ENCODE results near the gene FDXR. TPM values are rescaled to one million over a fixed set of nuclear protein-coding genes. Genes with fewer than 3 reads are reported as not detected.

FDXR gene
- total RNA-seq, 4 donors from 2014 or later = 1.1 to 8.3 (median 6.0) TPM

DNA sequence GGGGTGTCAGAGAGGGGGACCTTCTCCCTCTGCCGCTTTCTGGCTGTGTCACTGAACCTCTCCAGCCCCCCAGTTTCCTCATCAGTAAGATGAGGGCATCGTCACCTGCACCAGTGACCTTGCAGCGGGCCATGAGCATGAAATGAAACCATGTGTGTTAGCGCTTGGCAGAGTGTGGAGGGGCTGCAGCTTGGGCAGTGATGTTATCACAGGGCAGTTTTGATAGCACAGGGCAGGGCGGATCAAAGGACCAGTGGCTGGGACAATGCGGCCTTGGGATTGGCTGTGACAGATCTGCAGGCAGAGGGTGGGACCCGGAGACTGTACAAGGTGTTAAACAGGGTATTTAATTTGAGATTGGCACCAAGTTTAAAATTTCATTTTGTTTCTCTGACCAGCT, 57.7 kb downstream of the FDXR start:
- TF ChIP-seq, protein P1, sequence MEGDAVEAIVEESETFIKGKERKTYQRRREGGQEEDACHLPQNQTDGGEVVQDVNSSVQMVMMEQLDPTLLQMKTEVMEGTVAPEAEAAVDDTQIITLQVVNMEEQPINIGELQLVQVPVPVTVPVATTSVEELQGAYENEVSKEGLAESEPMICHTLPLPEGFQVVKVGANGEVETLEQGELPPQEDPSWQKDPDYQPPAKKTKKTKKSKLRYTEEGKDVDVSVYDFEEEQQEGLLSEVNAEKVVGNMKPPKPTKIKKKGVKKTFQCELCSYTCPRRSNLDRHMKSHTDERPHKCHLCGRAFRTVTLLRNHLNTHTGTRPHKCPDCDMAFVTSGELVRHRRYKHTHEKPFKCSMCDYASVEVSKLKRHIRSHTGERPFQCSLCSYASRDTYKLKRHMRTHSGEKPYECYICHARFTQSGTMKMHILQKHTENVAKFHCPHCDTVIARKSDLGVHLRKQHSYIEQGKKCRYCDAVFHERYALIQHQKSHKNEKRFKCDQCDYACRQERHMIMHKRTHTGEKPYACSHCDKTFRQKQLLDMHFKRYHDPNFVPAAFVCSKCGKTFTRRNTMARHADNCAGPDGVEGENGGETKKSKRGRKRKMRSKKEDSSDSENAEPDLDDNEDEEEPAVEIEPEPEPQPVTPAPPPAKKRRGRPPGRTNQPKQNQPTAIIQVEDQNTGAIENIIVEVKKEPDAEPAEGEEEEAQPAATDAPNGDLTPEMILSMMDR (IDR thresholded peaks at IDR 0.05; ENCODE audit: low read depth) = no peak

DNA sequence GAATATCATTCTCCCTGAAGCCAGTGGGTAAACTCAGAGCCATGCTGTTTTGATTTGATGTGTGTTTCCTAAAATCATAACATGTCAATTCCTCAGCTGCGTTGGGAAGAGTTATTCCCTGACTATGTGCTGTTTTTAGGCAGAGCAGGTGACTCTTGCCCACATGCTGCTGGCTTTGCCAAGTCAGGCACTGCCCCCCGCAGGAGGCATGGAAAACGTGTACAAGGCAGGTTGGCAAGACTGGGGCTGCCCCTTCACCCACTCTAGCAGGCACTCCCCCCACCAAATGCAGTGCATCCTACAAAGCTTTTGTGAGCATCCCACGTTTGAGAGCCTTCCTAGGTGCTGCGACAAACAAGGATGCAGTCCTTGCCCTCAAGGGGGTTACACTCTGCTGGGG, 58.3 kb downstream of the FDXR start:
- TF ChIP-seq, protein P1 (IDR thresholded peaks at IDR 0.05; ENCODE audit: low read depth) = no peak

Other genes starting within 250 kb of the FDXR start
- gene CD300E, start 249.3 kb downstream of the FDXR start, total RNA-seq = 1 to 10 TPM in 3 of 4 donors, under 1 TPM in 1; 0.38 to 1.2 (median 1.1) TPM
- 1 to 10 TPM in 2 of 4 donors, under 1 TPM in 1, not detected in 1; 0.98 to 6.8 (median 1.1) TPM for gene CD300LF, start 160.1 kb downstream of the FDXR start, total RNA-seq
- 1 to 10 TPM in 3 of 4 donors, not detected in 1; 1.0 to 2.4 (median 1.9) TPM for gene RAB37, start 135.7 kb downstream of the FDXR start, total RNA-seq
- 10 to 100 TPM; 10.3 to 26.2 (median 15.1) TPM for gene NHERF1, start 124.4 kb downstream of the FDXR start, total RNA-seq
- gene NAT9, start 96.6 kb downstream of the FDXR start, total RNA-seq = 10 to 100 TPM; 12.4 to 20.0 (median 18.3) TPM
- under 1 TPM; 0.17 to 0.38 (median 0.27) TPM for gene GRIN2C, start 13.1 kb downstream of the FDXR start, total RNA-seq
- under 1 TPM in 1 of 4 donors, not detected in 3; 0.22 TPM for gene FADS6, start 20.6 kb upstream of the FDXR start, total RNA-seq
- not detected for gene USH1G, start 50.3 kb upstream of the FDXR start, total RNA-seq
- under 1 TPM in 1 of 4 donors, not detected in 3; 0.44 TPM for gene OTOP2, start 51.3 kb upstream of the FDXR start, total RNA-seq
- gene OTOP3, start 62.9 kb upstream of the FDXR start, total RNA-seq = not detected
- 10 to 100 TPM in 1 of 4 donors, 1 to 10 TPM in 3; 3.2 to 16.6 (median 3.6) TPM for gene HID1, start 99.8 kb upstream of the FDXR start, total RNA-seq
- 1 to 10 TPM; 5.1 to 8.5 (median 5.9) TPM for gene CDR2L, start 114.6 kb upstream of the FDXR start, total RNA-seq
- 10 to 100 TPM; 34.8 to 53.5 (median 45.1) TPM for gene MRPL58, start 139.7 kb upstream of the FDXR start, total RNA-seq
- 100 to 1,000 TPM; 236 to 509 (median 283) TPM for gene ATP5PD, start 174.0 kb upstream of the FDXR start, total RNA-seq
- gene KCTD2, start 174.2 kb upstream of the FDXR start, total RNA-seq = 10 to 100 TPM; 18.9 to 30.8 (median 24.2) TPM
- gene SLC16A5, start 215.0 kb upstream of the FDXR start, total RNA-seq = 10 to 100 TPM; 11.7 to 30.0 (median 13.2) TPM
- gene ARMC7, start 237.0 kb upstream of the FDXR start, total RNA-seq = 1 to 10 TPM; 3.1 to 7.0 (median 6.1) TPM